MM.1S (cell line): ENCODE results near the gene SPTLC3.

ENCODE experiments used
- DNase-seq: peaks from one replicate; pipeline ENCODE4 v3.0.0-alpha.2; 2015
- H2AFZ ChIP-seq: fragments of 300-600 bp; sonication (generic); 2 replicates; pipeline ENCODE4 v1.6.0; 2016; ENCODE audit warnings: antibody characterized with exemption, low read length
- H3F3A ChIP-seq: fragments of 300-600 bp; sonication (generic); 2 replicates; pipeline ENCODE4 v1.6.1; 2016; ENCODE audit warnings: mild to moderate bottlenecking, antibody characterized with exemption, low read length, moderate library complexity, mixed read lengths; ENCODE audit not compliant: insufficient read depth
- H3K27ac ChIP-seq: fragments of 300-600 bp; sonication (generic); 2 replicates; pipeline ENCODE4 v1.5.1; 2016; ENCODE audit warnings: mild to moderate bottlenecking, low read length
- H3K27me3 ChIP-seq: fragments of 300-600 bp; sonication (generic); replicated peaks from 2 replicates; pipeline ENCODE4 v1.6.0; 2016; ENCODE audit warnings: low read length; ENCODE audit not compliant: insufficient read depth
- H3K36me3 ChIP-seq: fragments of 300-600 bp; sonication (generic); replicated peaks from 2 replicates; pipeline ENCODE4 v1.6.1; 2016; ENCODE audit warnings: mild to moderate bottlenecking, low read length, mixed read lengths; ENCODE audit not compliant: insufficient read depth
- H3K4me1 ChIP-seq: fragments of 300-600 bp; sonication (generic); 2 replicates; pipeline ENCODE4 v1.6.1; 2016; ENCODE audit warnings: low read length, mixed read lengths
- H3K4me2 ChIP-seq: fragments of 300-600 bp; sonication (generic); 2 replicates; pipeline ENCODE4 v1.6.0; 2016; ENCODE audit warnings: low read depth, low read length
- H3K4me3 ChIP-seq: fragments of 300-600 bp; sonication (generic); 2 replicates; pipeline ENCODE4 v1.5.1; 2016; ENCODE audit warnings: low read length, mixed read lengths
- H3K79me2 ChIP-seq: fragments of 300-600 bp; sonication (generic); 2 replicates; pipeline ENCODE4 v1.6.1; 2016; ENCODE audit warnings: mixed run types, low read length, mixed read lengths
- H3K9ac ChIP-seq: fragments of 300-600 bp; sonication (generic); 2 replicates; pipeline ENCODE4 v1.6.1; 2016; ENCODE audit warnings: low read length, mixed read lengths
- H3K9me2 ChIP-seq: fragments of 300-600 bp; sonication (generic); replicated peaks from 2 replicates; pipeline ENCODE4 v1.6.1; 2016; ENCODE audit warnings: mild to moderate bottlenecking, low read length, mixed read lengths; ENCODE audit not compliant: insufficient read depth
- H3K9me3 ChIP-seq: fragments of 300-600 bp; sonication (generic); replicated peaks from 2 replicates; pipeline ENCODE4 v1.6.1; 2016; ENCODE audit warnings: mild to moderate bottlenecking, low read length, mixed read lengths; ENCODE audit not compliant: insufficient read depth
- H4K20me1 ChIP-seq: fragments of 300-600 bp; sonication (generic); 2 replicates; pipeline ENCODE4 v1.6.1; 2016; ENCODE audit warnings: mild to moderate bottlenecking, low read length, moderate library complexity, mixed read lengths; ENCODE audit not compliant: insufficient read depth
- EZH2 ChIP-seq: fragments of 300-600 bp; sonication (generic); optimal IDR thresholded peaks from 2 replicates; pipeline ENCODE3; 2017; ENCODE audit warnings: low read depth, mild to moderate bottlenecking, antibody characterized with exemption, low read length, mixed read lengths
- EZH2phosphoT487 ChIP-seq: fragments of 300-600 bp; sonication (generic); IDR thresholded peaks from 2 replicates; pipeline ENCODE4 v1.6.1; 2018; ENCODE audit warnings: antibody characterized with exemption, low read length
- TF ChIP-seq, protein P1 (sequence below): fragments of 300-600 bp; sonication (generic); IDR thresholded peaks from 2 replicates; pipeline ENCODE4 v1.5.1; 2016; ENCODE audit warnings: antibody characterized with exemption, low read length, mixed read lengths

SPTLC3 gene

DNA sequence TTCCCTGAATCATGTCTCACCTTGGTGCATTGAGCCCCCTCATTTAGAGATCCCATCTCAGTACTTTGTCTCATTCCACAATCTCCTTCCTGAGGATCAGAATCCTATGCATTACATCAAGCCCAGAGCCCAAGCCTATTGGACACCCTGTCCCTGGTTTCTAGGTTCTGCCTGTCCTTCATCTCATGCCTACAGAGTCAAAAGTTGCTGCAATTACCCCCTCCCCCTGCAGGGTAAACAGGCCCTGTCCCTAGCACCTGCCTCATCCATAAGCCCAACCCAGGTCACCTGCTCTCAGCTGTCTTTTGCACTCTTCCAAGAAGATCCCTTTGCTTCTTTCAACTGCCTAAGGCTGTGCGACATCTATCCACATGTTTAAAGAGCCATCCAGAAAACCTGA is 93.9 kb downstream of the SPTLC3 start:
- Histone ChIP-seq H3K4me2 (no peak overlapping the region), H3K27ac (no peak overlapping the region), H3K4me1 (no peaks in the 10 kb centered on the region), H3K9ac (no peak overlapping the region), H3K27me3 (no peaks in the 10 kb centered on the region), H3K4me3 (no peak overlapping the region), H3F3A (no peaks in the 10 kb centered on the region), H3K36me3 (no peaks in the 10 kb centered on the region), H4K20me1 (no peaks in the 10 kb centered on the region), H3K9me2 (no peaks in the 10 kb centered on the region), H2AFZ (no peak overlapping the region), H3K79me2 (no peaks in the 10 kb centered on the region), H3K9me3 (no peaks in the 10 kb centered on the region)
- TF ChIP-seq EZH2phosphoT487 (no peak), EZH2 (no peak)
- TF ChIP-seq, protein P1, sequence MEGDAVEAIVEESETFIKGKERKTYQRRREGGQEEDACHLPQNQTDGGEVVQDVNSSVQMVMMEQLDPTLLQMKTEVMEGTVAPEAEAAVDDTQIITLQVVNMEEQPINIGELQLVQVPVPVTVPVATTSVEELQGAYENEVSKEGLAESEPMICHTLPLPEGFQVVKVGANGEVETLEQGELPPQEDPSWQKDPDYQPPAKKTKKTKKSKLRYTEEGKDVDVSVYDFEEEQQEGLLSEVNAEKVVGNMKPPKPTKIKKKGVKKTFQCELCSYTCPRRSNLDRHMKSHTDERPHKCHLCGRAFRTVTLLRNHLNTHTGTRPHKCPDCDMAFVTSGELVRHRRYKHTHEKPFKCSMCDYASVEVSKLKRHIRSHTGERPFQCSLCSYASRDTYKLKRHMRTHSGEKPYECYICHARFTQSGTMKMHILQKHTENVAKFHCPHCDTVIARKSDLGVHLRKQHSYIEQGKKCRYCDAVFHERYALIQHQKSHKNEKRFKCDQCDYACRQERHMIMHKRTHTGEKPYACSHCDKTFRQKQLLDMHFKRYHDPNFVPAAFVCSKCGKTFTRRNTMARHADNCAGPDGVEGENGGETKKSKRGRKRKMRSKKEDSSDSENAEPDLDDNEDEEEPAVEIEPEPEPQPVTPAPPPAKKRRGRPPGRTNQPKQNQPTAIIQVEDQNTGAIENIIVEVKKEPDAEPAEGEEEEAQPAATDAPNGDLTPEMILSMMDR: no peak
- DNase-seq: no peak

- Histone ChIP-seq H3K4me3 (no peak overlapping the region), H3K4me1 (no peaks in the 10 kb centered on the region), H3K9me3 (no peaks in the 10 kb centered on the region), H3K4me2 (no peak overlapping the region), H3K27me3 (no peaks in the 10 kb centered on the region), H3K9me2 (no peaks in the 10 kb centered on the region), H3K9ac (no peak overlapping the region), H3K36me3 (no peaks in the 10 kb centered on the region), H4K20me1 (no peaks in the 10 kb centered on the region), H2AFZ (no peak overlapping the region), H3K27ac (no peak overlapping the region), H3F3A (no peaks in the 10 kb centered on the region), H3K79me2 (no peaks in the 10 kb centered on the region)
- no peak for DNase-seq
- TF ChIP-seq, protein P1: no peak
- TF ChIP-seq EZH2 (no peak), EZH2phosphoT487 (no peak)
Observed at GRCh38 chr20:13105039-13105438, 96.3 kb downstream of the SPTLC3 start.

DNA sequence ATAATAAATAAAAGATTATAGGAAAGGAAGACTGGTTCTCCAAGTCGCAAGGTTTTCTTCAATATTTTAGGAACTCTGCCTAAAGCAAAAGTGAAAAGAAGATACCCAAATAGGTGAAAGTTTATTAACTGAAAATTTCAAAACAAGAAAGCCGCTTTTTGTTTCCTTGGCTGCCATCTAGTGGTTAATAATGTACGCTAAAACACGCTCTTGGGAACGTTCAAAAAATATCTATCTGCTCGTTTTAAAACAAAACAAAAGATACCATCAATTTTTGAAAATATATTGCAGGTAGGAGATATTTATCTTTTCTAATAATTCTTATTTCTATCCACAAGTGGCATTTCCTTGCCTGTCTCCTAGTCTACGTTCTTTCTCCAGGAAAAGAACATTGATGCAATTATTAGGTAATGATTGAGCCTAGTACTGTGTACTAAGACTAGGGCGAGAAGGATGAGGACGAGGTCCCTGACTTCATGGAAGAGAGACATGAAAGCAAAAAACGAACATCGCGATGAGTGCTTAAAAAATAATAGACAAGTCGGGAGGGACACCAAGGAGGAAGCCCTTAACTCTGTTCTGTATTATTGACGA is 97.2 kb downstream of the SPTLC3 start:
- Histone ChIP-seq H3F3A (no peaks in the 10 kb centered on the region), H2AFZ (no peak overlapping the region), H3K27ac (no peak overlapping the region), H3K9ac (no peak overlapping the region), H4K20me1 (no peaks in the 10 kb centered on the region), H3K9me2 (no peaks in the 10 kb centered on the region), H3K4me1 (no peaks in the 10 kb centered on the region), H3K4me2 (no peak overlapping the region), H3K79me2 (no peaks in the 10 kb centered on the region), H3K36me3 (no peaks in the 10 kb centered on the region), H3K27me3 (no peaks in the 10 kb centered on the region), H3K4me3 (no peak overlapping the region), H3K9me3 (no peaks in the 10 kb centered on the region)
- DNase-seq: peak; percentile 57
- TF ChIP-seq, protein P1: peak; percentile 67
- no peak for TF ChIP-seq EZH2
